ENCODE data around the gene SDR42E2. TPM values are rescaled to one million over a fixed set of nuclear protein-coding genes. Genes with fewer than 3 reads are reported as not detected.

Gene SDR42E2
- total RNA-seq, 4 donors from 2014 or later, result not detected

GRCh38 chr16:22219389-22220068 lies 57.2 kb downstream of the SDR42E2 start:
- Histone ChIP-seq H3K4me3 (no peak overlapping the region), H3K27me3 (no peaks in the 10 kb centered on the region), H3K36me3 (no peaks in the 10 kb centered on the region), H3K9me3 (no peaks in the 10 kb centered on the region), H3K4me1 (peaks cover 0 to 13% (median 6%) of the 10 kb centered on the region in 4 donors), H3K27ac (peak overlapping the region in 2 of 4 donors; percentile 20 to 28)
- TF ChIP-seq CTCF (IDR thresholded peaks at IDR 0.05) (no peak), POLR2A (IDR thresholded peaks at IDR 0.05) (no peak)
- DNase-seq, result no peak

DNA sequence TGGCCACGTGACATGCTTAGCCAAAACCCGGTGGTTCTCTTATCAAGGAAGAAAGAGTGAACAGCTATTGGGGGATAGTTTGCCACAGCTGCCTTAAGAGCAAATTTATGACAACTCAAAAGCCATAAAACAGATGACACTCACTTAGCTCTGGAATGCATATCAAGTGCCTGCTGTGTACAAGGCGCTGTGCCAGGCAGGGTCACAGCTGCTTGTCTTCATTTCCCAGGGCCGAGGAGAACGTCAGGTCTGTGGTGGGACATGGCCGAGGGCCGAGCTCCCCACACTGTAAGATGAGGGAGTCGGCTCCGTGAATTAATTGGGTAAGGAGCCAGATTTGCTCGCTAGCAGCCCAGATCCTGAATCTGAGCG lies 57.7 kb downstream of the SDR42E2 start:
- Histone ChIP-seq H3K9me3 (no peaks in the 10 kb centered on the region), H3K4me3 (no peak overlapping the region), H3K4me1 (peaks cover 0 to 13% (median 6%) of the 10 kb centered on the region in 4 donors), H3K27me3 (no peaks in the 10 kb centered on the region), H3K27ac (peak overlapping the region in 2 of 4 donors; percentile 20 to 28), H3K36me3 (no peaks in the 10 kb centered on the region)
- DNase-seq, result peak in 2 of 3 donors; percentile 69 to 70
- TF ChIP-seq CTCF (IDR thresholded peaks at IDR 0.05) (no peak), POLR2A (IDR thresholded peaks at IDR 0.05) (no peak)

- no peak for TF ChIP-seq POLR2A (IDR thresholded peaks at IDR 0.05)
- TF ChIP-seq CTCF (IDR thresholded peaks at IDR 0.05), result no peak
- peak overlapping the region in 1 of 4 donors; percentile 8 for H3K27ac ChIP-seq
- no peaks in the 10 kb centered on the region for H3K9me3 ChIP-seq
- no peak for DNase-seq
- H3K4me3 ChIP-seq, result no peak overlapping the region
- peaks cover 0 to 13% (median 6%) of the 10 kb centered on the region in 4 donors for H3K4me1 ChIP-seq
- H3K27me3 ChIP-seq, result no peaks in the 10 kb centered on the region
- H3K36me3 ChIP-seq, result peaks cover 0 to 3% (median 0%) of the 10 kb centered on the region in 3 donors
Observed at GRCh38 chr16:22220714-22221113, 58.4 kb downstream of the SDR42E2 start.

DNA sequence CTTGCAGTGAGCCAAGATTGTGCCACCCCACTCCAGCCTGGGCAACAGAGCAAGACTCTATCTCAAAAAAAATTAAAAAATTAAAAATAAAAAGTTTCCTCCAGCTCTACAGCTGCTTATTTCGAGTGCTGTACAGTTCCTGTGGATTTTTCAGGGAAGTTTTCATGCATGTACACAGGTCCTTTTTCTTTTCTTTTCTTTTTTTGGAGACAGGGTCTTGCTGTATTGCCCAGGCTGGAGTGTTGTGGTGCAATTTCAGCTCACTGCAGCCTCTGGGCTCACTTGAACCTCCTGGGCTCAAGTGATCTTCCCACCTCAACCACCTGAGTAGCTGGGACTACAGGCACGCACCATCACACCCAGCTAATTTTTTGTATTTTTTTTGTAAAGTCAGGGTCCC lies 59.7 kb downstream of the SDR42E2 start:
- peaks cover 0 to 7% (median 0%) of the 10 kb centered on the region in 3 donors for H3K36me3 ChIP-seq
- H3K27me3 ChIP-seq, result no peaks in the 10 kb centered on the region
- H3K4me1 ChIP-seq, result peaks cover 0 to 13% (median 6%) of the 10 kb centered on the region in 4 donors
- no peak overlapping the region for H3K4me3 ChIP-seq
- H3K9me3 ChIP-seq, result no peaks in the 10 kb centered on the region
- no peak for DNase-seq
- H3K27ac ChIP-seq, result no peak overlapping the region
- TF ChIP-seq CTCF (IDR thresholded peaks at IDR 0.05) (no peak), POLR2A (IDR thresholded peaks at IDR 0.05) (no peak)

DNA sequence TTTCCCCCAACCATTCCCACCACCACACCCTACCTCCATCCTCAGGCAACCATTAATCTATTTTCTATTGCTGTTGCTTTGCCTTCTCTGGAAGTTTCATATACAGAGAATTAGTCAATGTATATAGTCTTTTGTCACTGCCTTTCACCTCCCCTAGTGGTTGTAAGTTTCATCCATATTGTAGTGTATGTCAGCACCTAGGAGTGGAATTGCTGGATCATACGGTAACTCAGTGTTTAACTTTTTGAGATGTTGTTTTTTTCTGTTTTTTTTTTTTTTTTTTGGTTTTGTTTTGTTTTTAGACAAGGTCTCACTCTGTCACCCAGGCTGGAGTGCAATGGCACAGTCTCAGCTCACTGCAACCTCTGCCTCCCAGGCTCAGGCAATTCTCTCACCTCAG lies 60.7 kb downstream of the SDR42E2 start:
- H3K9me3 ChIP-seq, result no peaks in the 10 kb centered on the region
- no peak overlapping the region for H3K27ac ChIP-seq
- peaks cover 0 to 13% (median 5%) of the 10 kb centered on the region in 4 donors for H3K4me1 ChIP-seq
- H3K27me3 ChIP-seq, result no peaks in the 10 kb centered on the region
- TF ChIP-seq CTCF (IDR thresholded peaks at IDR 0.05) (no peak), POLR2A (IDR thresholded peaks at IDR 0.05) (no peak)
- DNase-seq, result no peak
- H3K4me3 ChIP-seq, result no peak overlapping the region
- H3K36me3 ChIP-seq, result peaks cover 0 to 10% (median 0%) of the 10 kb centered on the region in 3 donors

Measured in Peyer's patch (tissue), 4 donors.